Keratinocyte (primary cell): ENCODE results near the gene TCP10L. TPM values are rescaled to one million over a fixed set of nuclear protein-coding genes. Genes with fewer than 3 reads are reported as not detected.

ENCODE experiments used
- DNase-seq: peaks from one replicate; pipeline ENCODE4 v3.0.0-alpha.2; 2011; ENCODE audit warnings: low read depth, missing footprints, low spot score
- FAIRE-seq: peaks from 2 replicates; lab custom pipeline; 2011; peaks lifted over from hg19 to GRCh38; lab: Jason Lieb, UNC
- H2AFZ ChIP-seq: 2 replicates; pipeline ENCODE4 v1.6.0; 2012; ENCODE audit warnings: low read length, control low read depth, inconsistent platforms; ENCODE audit not compliant: control insufficient read depth
- H3K27ac ChIP-seq: 2 replicates; pipeline ENCODE4 v1.5.1; 2011; ENCODE audit warnings: low read length; ENCODE audit not compliant: control insufficient read depth, insufficient read depth
- H3K27me3 ChIP-seq: 3 replicates; pipeline ENCODE4 v1.6.0; 2011; ENCODE audit warnings: low read length; ENCODE audit not compliant: control insufficient read depth, insufficient read depth; ENCODE audit errors: extremely low read depth
- H3K36me3 ChIP-seq, 2 experiments: 2 replicates in 1 of 2; 3 replicates in 1 of 2; pipeline ENCODE4 v1.5.1; 2011; ENCODE audit warnings: low read length in 2 of 2, mild to moderate bottlenecking in 1 of 2; ENCODE audit not compliant: control insufficient read depth in 2 of 2, insufficient read depth in 2 of 2; ENCODE audit errors: extremely low read depth in 1 of 2
- H3K4me1 ChIP-seq: 3 replicates; pipeline ENCODE4 v1.5.1; 2011; ENCODE audit warnings: low read length; ENCODE audit not compliant: control insufficient read depth, insufficient read depth; ENCODE audit errors: extremely low read depth
- H3K4me2 ChIP-seq: 3 replicates; pipeline ENCODE4 v1.6.0; 2011; ENCODE audit warnings: low read depth, low read length; ENCODE audit not compliant: control insufficient read depth, insufficient read depth; ENCODE audit errors: extremely low read depth
- H3K4me3 ChIP-seq, 3 experiments: fragments of 200-600 bp in 1 of 3; sonication (generic) in 1 of 3; 2 replicates in 2 of 3; 3 replicates in 1 of 3; pipeline ENCODE4 v1.5.1; 2011 to 2016; ENCODE audit warnings: low read length in 3 of 3, mild to moderate bottlenecking in 3 of 3, control low read depth in 2 of 3, inconsistent platforms in 1 of 3, low read depth in 1 of 3, mixed read lengths in 1 of 3, mixed run types in 1 of 3, moderate library complexity in 1 of 3; ENCODE audit not compliant: control insufficient read depth in 2 of 3, insufficient read depth in 2 of 3; ENCODE audit errors: extremely low read depth in 1 of 3
- H3K79me2 ChIP-seq: 2 replicates; pipeline ENCODE4 v1.6.0; 2012; ENCODE audit warnings: low read length; ENCODE audit not compliant: control insufficient read depth, insufficient read depth
- H3K9ac ChIP-seq: 3 replicates; pipeline ENCODE4 v1.6.0; 2011; ENCODE audit warnings: low read length; ENCODE audit not compliant: control insufficient read depth, insufficient read depth; ENCODE audit errors: extremely low read depth
- H3K9me1 ChIP-seq: 3 replicates; pipeline ENCODE4 v1.6.0; 2011; ENCODE audit warnings: low read length; ENCODE audit not compliant: control insufficient read depth, insufficient read depth; ENCODE audit errors: extremely low read depth
- H3K9me3 ChIP-seq: 2 replicates; pipeline ENCODE4 v1.5.1; 2012; ENCODE audit warnings: low read depth, low read length; ENCODE audit not compliant: control insufficient read depth
- H4K20me1 ChIP-seq: 3 replicates; pipeline ENCODE4 v1.6.0; 2011; ENCODE audit warnings: low read length; ENCODE audit not compliant: control insufficient read depth, insufficient read depth; ENCODE audit errors: extremely low read depth
- EZH2 ChIP-seq: IDR thresholded peaks from one replicate; pipeline ENCODE4 v1.6.1; 2012; ENCODE audit warnings: inconsistent platforms, mild to moderate bottlenecking, low read length, moderate library complexity
- dilution Hi-C: fragments of 300-500 bp; cut with MboI; formaldehyde crosslinking; loops from one replicate; pipeline ENCODE4 v1.7.0; 2020; ENCODE audit warnings: low sequenced_read_pairs; ENCODE audit not compliant: extremely low pct_ligation_motif_present
- polyA plus RNA-seq, 5 experiments: library from polyadenylated mRNA; depleted of rRNA in 3 of 5; stranded (reverse) in 3 of 5; stranded (forward) in 1 of 5; unstranded in 1 of 5; fragments of >200 nt; gene quantifications; 1 replicate in 1 of 5; 2 replicates in 3 of 5; 3 replicates in 1 of 5; pipeline versions ENCODE4 v1.2.1 to v1.2.3, GENCODE V29; 2011 to 2012; ENCODE audit warnings: missing spikeins in 2 of 5, low read depth in 1 of 5, low replicate concordance in 1 of 5
- TF ChIP-seq, protein P1 (sequence below), 3 experiments: IDR thresholded peaks in 1 of 3; conservative IDR thresholded peaks in 1 of 3; optimal IDR thresholded peaks in 1 of 3; 2 replicates in 2 of 3; 3 replicates in 1 of 3; pipeline versions ENCODE3 to v1.5.1; 2011; ENCODE audit warnings: low read length in 3 of 3, mild to moderate bottlenecking in 3 of 3, moderate library complexity in 2 of 3, control low read depth in 1 of 3, inconsistent platforms in 1 of 3; ENCODE audit not compliant: insufficient read depth in 2 of 3; ENCODE audit errors: extremely low read depth in 1 of 3

TCP10L gene
- polyA plus RNA-seq, 1 donor (not counting 4 experiments of a cell fraction or from before 2014, with no cell fraction given): 0.25 TPM

DNA sequence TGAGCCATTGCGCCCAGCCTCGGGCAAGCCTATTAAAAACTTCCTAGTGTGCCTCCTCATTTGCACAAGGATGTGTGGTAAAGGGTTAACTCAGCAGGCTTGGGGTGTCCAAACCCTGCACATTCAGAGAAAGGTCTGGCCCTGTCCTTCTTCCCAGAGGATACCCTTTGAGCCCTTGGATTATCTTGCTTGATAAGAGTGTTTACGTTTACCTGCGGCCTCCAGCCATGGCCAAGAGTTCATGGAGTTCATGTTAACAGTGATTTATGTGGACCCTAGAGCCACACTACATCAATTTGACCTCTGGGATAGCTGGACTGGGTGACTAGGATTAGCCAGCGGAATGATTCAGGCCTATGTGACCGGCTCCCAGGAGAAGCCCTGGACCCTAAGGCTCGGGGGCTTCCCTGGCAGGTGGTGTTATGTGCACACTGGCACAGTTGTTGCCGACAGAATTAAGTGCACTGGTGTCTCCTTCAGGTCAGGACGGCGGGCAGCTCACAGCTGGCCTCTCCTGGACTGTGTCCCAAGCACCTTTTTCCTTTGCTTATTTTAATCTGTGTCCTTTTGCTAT is 7.7 kb upstream of the TCP10L start:
- no peak for DNase-seq
- H4K20me1 ChIP-seq: no peaks in the 10 kb centered on the region
- H3K9me1 ChIP-seq: no peaks in the 10 kb centered on the region
- no peak for FAIRE-seq
- no peak overlapping the region for H3K4me3 ChIP-seq
- H3K9me3 ChIP-seq: no peaks in the 10 kb centered on the region
- no peak overlapping the region for H2AFZ ChIP-seq
- H3K4me2 ChIP-seq: no peak overlapping the region
- H3K79me2 ChIP-seq: no peaks in the 10 kb centered on the region
- no peak overlapping the region for H3K27ac ChIP-seq
- H3K4me1 ChIP-seq: peaks cover 12% of the 10 kb centered on the region
- no peaks in the 10 kb centered on the region for H3K36me3 ChIP-seq
- no peak overlapping the region for H3K9ac ChIP-seq
- TF ChIP-seq, protein P1, sequence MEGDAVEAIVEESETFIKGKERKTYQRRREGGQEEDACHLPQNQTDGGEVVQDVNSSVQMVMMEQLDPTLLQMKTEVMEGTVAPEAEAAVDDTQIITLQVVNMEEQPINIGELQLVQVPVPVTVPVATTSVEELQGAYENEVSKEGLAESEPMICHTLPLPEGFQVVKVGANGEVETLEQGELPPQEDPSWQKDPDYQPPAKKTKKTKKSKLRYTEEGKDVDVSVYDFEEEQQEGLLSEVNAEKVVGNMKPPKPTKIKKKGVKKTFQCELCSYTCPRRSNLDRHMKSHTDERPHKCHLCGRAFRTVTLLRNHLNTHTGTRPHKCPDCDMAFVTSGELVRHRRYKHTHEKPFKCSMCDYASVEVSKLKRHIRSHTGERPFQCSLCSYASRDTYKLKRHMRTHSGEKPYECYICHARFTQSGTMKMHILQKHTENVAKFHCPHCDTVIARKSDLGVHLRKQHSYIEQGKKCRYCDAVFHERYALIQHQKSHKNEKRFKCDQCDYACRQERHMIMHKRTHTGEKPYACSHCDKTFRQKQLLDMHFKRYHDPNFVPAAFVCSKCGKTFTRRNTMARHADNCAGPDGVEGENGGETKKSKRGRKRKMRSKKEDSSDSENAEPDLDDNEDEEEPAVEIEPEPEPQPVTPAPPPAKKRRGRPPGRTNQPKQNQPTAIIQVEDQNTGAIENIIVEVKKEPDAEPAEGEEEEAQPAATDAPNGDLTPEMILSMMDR (optimal IDR thresholded peaks at IDR 0.05 in 1 of 3, IDR thresholded peaks at IDR 0.05 in 1 of 3, conservative IDR thresholded peaks at IDR 0.05 in 1 of 3; ENCODE audit: extremely low read depth in 1 of 3, insufficient read depth in 2 of 3, low read length in 3 of 3): no peak
- no peak for TF ChIP-seq EZH2
- dilution Hi-C loops: no loop called here
- H3K27me3 ChIP-seq: no peaks in the 10 kb centered on the region

GRCh38 chr21:32590130-32590529 is 4.8 kb upstream of the TCP10L start:
- no peak overlapping the region for H2AFZ ChIP-seq
- H3K9me3 ChIP-seq: no peaks in the 10 kb centered on the region
- H3K36me3 ChIP-seq: no peaks in the 10 kb centered on the region
- dilution Hi-C loops: no loop called here
- no peak overlapping the region for H3K9ac ChIP-seq
- FAIRE-seq (no peak), DNase-seq (no peak)
- H3K27me3 ChIP-seq: no peaks in the 10 kb centered on the region
- no peak overlapping the region for H3K4me2 ChIP-seq
- H3K27ac ChIP-seq: no peak overlapping the region
- no peak overlapping the region for H3K4me3 ChIP-seq
- no peaks in the 10 kb centered on the region for H3K79me2 ChIP-seq
- no peaks in the 10 kb centered on the region for H3K9me1 ChIP-seq
- no peaks in the 10 kb centered on the region for H3K4me1 ChIP-seq
- TF ChIP-seq, protein P1 (optimal IDR thresholded peaks at IDR 0.05 in 1 of 3, IDR thresholded peaks at IDR 0.05 in 1 of 3, conservative IDR thresholded peaks at IDR 0.05 in 1 of 3; ENCODE audit: extremely low read depth in 1 of 3, insufficient read depth in 2 of 3, low read length in 3 of 3): no peak
- no peak for TF ChIP-seq EZH2
- no peaks in the 10 kb centered on the region for H4K20me1 ChIP-seq
